GM19324 (cell line): ENCODE measurements around the gene ARRB1.

Source experiments
- ATAC-seq: cut with Tn5 transposase; IDR thresholded peaks from one replicate; pipeline ENCODE4 v1.9.1; 2021; ENCODE audit warnings: mild to moderate bottlenecking, moderate library complexity; ENCODE audit not compliant: unreplicated experiment, low FRiP score

The ARRB1 gene

GRCh38 chr11:75239531-75240290 lies 111.8 kb downstream of the ARRB1 start:
- ATAC-seq: no peak

GRCh38 chr11:75238595-75239440 lies 112.6 kb downstream of the ARRB1 start:
- no peak for ATAC-seq

- no peak for ATAC-seq
Observed at GRCh38 chr11:75237050-75237449, 114.4 kb downstream of the ARRB1 start.

DNA sequence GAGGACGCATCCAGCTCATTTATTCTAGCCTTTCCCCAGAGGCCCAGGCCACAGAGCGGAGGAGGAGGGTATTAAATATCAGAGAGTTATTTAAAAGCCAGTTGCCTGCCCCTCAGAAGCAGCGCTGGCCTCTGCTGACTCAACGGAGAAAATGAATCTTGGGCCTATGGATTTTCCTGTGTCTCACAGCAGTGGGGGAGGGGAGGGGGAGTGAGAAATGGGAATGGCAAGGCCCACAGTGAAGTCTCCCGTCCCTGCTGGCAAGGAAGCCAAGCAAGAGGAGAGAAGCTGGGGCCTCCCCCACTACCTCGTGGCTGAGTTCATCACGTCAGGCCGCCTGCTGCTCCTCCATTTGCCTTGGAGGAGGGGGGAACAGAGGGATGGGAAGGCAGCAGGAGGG lies 115.4 kb downstream of the ARRB1 start:
- no peak for ATAC-seq

GRCh38 chr11:75233754-75234172 lies 117.7 kb downstream of the ARRB1 start:
- no peak for ATAC-seq

DNA sequence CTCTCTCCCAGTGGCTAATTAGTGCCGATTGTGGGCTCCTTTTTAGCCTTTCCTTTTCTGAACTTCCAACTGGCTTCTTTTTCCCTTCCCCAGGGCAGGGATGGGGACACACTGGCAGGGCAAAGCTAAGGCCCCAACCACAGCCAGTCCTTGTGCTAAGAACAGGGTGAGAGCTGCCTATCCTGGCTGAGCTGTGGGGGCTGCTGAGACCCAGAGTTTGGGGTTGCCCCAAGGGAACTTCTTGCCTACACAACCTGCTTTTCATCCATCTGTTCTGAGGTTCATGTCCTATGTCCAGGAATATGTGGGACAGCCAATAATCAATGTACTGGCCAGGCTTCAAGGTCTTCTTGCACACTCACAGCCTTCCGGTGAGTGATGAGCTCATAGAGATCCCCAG lies 120.8 kb downstream of the ARRB1 start:
- no peak for ATAC-seq

- no peak for ATAC-seq
Observed at GRCh38 chr11:75229466-75229865, 122.0 kb downstream of the ARRB1 start.

DNA sequence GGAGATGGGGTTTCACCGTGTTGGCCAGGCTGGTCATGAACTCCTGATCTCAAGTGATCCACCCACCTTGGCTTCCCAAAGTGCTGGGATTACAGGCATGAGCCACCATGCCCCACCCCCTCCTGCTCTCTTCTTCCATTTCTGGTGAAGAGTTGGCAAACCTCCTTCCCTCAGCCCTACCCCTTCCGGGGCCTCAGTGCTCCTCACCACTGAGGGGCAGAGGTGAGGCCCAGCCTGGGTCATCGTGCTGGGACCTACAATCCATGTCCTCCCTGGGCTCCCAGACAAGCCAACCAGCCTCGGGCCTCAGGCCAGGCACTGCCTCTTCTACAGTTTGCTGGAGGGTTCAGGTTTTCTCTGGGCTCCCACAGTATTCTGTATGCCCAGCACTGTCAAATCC lies 125.7 kb downstream of the ARRB1 start:
- no peak for ATAC-seq

GRCh38 chr11:75223954-75224643 lies 127.4 kb downstream of the ARRB1 start:
- ATAC-seq: no peak

DNA sequence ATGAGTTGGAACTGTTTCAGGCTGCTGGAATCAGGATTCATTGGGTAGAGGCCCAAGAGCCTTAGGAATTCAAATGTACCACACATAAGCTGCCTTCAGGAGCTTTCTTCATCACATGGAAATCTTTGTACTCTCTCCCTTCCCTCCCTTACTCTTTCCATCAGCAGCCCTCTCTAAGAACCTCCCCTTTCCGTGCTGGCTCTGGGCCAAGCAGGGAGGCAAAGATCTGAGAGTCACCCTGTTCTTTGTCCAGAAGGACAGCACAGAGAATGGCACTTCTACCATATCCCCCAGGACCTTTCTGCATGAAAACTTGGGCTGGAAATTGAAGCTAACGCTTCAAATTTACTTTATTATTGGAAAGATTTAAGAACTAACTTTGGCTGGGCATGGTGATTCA lies 131.6 kb downstream of the ARRB1 start:
- no peak for ATAC-seq

GRCh38 chr11:75214843-75215242 lies 136.6 kb downstream of the ARRB1 start:
- ATAC-seq: no peak

DNA sequence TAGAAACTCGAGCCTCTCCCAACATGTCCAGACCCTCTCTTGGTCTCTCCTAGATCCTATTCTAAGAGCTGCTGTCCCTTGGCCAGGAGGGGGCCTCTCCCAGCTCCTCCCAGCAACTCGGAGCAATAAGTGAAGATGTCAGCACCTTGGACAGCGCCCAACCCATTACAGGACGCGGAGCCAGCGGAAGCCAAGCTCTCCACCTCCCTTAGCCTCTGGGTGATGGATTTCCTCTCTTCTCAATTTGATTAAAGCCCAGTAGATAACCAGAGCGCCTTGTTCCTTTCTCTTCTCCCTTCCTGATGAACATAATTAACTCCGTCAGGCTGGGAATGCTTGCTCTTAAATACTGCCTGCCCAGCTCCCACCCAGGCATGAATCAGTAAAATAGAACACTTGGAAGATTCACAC lies 137.0 kb downstream of the ARRB1 start:
- ATAC-seq: no peak
